ENCODE results near the gene ACOXL.

ACOXL gene

DNA sequence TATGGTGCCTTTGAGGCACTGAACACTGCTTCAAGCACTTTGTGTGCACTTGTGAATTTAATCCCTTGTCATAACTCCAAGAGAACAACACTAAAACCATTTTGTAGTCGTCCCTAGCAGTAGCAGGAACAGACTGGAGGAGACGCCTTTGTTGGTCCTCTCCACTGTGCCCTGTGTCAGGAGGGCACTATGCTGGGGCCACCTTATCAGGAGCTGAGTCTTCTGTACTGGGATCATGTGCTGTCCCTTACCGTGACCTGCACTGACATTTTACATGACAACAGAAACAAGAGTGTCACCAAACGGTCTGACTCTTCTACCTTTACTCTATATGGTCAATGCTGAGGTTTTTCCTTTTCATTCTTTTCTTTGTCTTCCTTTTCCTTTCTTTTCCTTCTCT is 62.0 kb downstream of the ACOXL start:
- no peak for DNase-seq (ENCODE audit: low read depth)

DNA sequence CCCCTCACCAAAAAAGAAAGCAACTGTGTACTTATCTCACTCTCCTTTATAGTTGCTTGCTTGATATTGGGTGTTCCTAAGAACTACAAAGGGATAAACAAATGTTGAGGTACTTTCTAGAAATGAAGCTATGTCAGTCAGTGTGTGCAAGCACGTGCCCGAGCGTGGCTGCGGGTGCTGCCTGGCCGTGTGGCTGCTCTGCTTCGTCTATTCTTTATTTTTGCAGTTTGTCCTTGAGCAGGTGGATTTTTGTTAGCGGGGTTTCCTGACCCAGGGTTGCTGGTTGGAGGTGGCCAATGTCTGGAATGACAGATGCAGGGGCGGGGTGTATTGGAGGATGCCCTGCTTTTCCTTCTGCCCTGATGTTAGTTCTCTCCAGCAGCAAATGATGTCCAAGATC is 62.6 kb downstream of the ACOXL start:
- DNase-seq (ENCODE audit: low read depth), result no peak

DNA sequence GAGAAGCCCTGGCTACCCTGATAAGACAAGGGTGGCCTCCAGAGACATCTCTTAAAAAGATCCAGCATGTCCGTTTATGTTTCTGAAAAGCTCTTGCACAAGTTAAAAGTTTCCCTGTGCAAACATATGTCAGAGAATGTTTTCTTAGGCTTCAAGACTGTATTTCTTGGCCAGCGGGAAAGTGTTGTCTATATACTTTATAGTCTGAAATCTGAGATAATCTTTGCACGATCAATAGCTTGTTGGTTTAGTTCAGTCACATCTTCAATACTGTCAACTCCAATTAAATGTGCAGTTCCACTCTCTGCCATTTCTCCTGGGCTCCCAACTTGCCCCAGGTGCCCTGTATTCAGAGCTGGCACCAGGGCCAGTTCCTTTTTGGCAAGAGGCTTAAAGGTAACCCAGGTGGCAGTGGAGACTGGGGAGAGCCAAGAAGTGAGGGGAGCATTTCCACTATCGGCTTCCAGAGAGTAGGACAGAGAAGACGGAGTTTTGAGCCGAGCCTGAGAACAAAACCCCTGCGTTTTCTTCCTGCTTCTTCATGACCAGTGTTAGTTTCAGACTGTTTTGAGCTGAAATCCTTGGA is 64.4 kb downstream of the ACOXL start:
- DNase-seq (ENCODE audit: low read depth), result no peak

DNA sequence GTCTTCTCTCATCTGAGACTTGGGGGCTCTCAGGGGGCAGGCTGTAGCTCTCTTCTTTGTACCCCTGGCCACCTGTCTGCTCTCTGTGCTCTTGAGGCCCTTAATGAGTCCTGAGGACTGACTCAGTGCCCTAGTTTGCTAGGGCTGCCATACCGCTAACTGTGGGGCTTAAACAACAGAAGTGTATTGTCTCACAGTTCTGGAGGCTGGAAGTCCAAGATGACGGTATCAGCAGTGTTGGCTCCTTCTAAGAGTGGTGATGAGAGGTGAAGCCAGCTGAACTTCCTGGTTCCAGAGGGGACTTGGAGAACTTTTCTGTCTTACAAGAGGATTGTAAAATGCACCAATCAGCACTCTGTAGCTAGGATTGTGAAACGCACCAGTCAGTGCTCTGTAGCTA is 67.0 kb downstream of the ACOXL start:
- DNase-seq (ENCODE audit: low read depth), result no peak

DNA sequence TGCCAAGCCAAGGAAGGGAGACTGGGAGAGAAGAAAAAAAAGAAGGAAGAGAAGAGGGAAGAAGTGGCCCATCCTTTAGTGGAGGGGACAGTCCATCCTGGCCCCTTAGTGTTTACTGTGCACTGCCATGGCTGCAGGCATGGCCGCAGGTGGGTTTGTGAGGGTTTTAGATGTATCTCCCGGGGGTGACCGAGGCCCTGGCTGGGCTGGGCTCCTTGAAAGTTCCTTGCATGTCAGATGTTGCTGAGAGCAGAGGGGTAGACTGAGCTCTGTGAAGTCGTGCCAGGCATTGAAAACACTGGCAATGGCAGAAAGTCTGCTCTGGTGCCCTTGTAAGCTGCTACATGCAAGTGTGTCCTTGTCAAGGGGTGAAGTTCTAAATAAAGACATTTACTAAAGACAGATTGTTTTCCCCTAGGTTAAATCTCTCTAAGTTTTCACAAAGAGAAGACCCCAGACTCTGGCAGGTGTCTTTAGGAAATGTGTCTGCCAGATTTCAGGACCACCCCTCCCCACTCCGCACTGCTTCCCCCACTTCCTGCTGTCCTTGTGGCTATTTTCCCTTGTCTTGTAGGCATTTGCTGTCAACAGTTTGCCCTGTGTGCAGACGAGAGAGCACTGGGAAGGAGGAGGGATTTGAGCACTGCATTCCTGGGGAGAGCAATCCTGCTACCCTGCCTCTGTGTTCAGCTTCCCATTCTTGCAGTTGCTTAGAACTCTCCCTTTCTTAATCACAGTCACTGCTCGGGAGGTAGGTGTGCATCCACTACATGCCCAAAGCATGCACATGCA is 68.4 kb downstream of the ACOXL start:
- no peak for DNase-seq (ENCODE audit: low read depth)

DNA sequence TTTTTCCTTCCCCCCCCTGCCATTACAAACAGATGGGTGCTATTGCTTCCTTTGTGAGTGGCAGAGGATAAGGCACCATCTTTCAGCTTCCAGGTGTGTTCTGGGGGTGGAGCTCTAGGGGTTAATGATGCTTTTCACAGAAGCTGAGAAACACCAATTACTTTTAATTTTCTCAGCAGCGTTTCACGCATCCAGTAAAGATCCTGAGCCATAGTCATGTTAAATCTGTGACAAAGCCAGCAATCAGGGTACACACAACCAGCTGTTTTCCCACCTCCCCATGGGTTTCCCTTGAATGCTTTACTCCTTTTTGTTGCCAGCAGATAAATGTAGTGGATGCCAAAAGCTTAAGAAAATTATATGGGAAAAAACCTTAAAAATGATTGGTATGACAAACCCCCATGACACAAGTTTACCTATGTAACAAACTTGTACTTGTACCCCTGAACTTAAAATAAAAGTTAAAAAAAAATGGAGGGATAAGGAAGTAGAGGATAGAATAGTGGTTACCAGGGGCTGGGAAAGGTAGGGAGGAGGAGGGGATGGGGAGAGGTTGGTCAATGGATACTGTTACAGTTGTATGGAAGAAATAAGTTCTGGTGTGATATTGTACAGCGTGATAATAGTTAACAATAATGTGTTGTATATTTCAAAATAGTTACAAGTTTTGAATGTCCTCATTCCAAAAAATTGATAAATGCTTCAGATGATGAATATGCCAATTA is 70.0 kb downstream of the ACOXL start:
- DNase-seq (ENCODE audit: low read depth), result no peak

DNA sequence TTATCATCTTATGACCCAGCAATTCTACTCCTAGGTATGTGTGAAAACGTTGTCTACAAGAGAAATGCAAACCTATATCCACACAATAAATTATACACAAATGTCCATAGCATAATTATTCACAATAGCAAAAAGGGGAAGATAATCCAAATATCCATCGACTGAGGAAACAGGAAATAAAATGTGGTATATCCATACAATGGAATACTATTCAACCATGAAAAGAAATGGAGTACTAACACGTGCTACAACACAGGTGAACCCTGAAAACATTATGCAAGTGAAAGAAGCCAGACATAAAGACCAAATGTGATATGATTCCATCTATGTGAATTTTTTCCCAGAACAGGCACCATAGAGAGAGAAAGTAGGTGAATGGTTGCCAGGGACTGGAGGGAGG is 72.1 kb downstream of the ACOXL start:
- no peak for DNase-seq (ENCODE audit: low read depth)

DNA sequence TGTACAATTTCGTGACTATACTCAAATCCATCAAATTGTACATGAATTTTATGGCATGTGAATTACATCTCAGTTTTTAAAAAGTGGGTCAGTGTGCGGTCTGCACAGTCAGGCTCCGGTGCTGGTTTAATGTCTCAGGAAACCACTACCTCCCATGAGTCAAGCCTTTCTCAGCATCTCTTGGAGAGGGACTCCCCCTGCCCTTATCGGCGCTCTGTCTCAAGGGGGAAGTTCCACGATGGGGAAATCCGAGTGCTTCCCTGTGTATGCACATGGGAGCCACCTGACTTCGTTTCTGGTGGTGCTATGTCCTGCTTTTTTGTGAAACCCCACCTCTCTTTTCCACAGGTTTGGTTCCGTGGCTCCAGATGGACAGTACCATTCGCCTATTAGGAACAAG is 72.5 kb downstream of the ACOXL start:
- DNase-seq (ENCODE audit: low read depth), result no peak

DNA sequence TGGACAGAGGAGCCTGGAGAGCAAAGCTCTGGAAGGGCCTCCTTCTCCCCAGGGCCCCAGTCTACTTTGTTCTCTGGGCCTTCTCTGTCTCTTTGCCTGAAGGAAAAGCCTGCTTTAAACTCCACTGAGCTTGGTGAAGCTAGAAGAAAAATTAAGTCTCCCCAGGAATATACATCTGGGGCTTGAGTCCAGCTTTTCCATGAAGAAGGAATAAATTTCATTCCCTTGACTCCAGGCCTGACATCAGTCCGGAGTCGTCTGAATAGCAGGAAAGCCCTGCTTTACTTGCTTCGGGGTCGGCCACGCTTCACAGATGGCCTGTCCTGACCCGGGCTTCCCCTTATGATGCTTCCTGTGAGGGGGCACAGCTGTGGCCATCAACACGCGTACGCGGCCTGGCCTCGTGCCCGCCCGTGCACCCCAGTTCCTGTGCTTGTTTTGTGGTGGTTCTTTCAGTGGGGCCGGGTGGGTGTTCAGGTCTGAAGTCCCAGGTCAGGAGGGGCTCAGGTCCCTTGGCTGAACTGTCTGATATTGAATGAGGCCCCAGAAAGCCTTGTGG is 73.6 kb downstream of the ACOXL start:
- no peak for DNase-seq (ENCODE audit: low read depth)

DNA sequence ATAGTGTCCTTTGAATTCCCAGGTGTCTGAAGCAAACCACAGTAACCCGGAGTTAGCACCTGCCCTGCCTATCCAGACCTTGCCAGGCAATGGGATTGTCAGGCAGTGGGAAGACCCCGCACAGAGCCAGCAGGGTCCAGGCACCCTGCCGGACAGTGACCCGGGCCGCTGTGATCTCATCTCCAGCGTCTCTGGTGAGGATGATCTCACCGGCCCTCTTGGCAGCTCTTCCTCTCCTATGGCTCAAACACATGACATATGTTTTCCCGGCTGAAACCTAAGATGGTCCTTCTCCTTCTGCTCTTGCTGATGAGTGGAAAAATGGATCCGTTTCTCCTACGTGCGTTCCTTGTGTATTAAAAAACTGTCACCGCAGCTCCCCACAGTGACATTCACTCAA is 75.1 kb downstream of the ACOXL start:
- DNase-seq (ENCODE audit: low read depth), result no peak

DNA sequence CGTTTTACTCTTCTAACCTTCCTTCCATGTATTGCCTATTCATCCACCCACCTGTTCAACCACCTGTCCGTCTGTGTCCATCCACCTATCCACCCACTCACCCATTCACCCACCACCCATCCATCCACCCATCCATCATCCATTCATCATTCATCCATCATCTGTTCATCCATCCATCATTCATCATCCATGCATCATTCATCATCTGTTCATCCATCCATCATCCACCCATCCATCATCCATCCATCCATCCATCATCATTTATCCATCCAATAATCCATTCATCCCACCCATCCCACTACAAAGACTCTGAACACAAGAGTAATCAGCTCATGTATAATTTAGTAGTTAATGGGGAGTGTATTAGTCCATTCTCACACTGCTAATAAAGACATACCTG is 78.0 kb downstream of the ACOXL start:
- no peak for DNase-seq (ENCODE audit: low read depth)

DNA sequence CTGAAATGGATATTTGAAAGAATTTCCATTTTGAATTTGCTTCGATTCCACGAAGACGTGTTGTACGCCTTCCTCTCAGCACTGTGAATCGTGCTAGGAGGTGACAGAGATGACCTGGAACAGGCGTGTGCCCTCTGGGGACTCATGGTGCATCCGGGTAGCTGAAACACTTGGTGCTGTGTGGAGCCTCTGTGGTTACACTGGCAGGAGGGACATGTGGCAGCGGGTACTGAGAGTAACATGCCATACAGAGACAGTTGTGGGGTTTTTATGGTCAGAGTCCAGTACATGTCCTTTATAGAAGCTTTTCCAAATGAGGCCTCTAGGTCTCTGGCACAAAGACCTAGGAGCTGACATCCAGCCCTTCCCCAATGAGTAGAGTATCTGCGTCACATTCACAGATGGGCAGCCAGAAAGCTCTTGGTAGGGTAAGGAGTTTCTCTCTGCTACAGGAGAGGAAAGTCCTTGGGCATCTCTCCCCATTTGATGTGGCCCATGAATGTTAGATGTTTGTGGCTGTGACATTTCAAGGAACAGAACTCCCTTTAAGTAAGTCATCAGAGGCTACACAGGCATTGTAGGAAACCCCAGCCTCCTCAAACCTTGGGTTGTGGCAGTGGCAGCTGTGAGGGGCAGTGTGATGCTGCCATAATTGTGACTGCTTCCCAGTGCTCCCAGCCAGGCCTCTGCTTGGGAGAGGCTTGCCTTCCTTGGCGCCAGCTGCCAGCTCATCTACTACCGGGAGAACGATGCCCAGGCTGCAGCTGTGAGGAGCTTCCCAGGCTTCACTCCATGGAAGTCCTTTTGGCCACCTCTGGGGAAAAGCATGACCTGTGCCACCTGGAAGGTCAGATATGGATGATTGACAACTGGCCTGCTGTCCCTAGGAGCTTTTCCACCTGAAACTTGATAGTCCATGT is 80.6 kb downstream of the ACOXL start:
- DNase-seq (ENCODE audit: low read depth), result no peak

DNA sequence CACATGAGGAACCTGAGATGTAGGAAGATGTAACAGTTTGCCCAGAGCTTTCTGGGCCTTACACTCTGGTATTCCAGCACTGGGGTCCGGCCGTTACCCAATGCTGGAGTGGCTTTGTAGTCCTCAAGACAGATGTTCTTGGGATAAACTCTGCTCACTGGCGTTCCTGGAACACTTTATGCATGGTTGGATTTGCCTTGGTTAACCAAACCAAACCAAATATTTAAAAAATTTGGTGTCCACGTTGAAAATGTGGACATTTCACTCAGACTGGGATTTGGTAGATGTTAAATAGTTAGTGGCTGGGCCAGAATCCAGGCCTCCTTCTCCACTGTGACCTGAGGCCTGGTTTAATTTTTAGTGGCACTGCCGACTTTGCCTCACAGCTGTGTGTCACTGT is 81.5 kb downstream of the ACOXL start:
- no peak for DNase-seq (ENCODE audit: low read depth)

DNA sequence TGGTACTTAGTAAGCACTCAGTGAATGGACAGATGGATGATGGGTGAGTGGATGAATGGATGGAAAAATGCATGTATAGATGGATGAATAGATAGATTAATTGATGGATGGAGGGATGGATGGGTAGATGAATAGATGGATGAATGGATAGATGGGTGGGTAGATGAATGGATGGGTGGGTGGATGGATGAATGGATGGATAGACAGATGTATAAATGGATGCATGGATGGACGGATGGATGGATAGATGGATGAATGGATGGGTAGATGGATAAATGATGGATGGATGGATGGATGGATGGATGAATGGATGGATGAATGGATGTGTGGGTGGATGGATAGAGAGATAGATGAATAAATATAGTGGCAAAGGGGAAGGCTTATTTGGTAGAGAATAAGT is 83.6 kb downstream of the ACOXL start:
- no peak for DNase-seq (ENCODE audit: low read depth)

DNA sequence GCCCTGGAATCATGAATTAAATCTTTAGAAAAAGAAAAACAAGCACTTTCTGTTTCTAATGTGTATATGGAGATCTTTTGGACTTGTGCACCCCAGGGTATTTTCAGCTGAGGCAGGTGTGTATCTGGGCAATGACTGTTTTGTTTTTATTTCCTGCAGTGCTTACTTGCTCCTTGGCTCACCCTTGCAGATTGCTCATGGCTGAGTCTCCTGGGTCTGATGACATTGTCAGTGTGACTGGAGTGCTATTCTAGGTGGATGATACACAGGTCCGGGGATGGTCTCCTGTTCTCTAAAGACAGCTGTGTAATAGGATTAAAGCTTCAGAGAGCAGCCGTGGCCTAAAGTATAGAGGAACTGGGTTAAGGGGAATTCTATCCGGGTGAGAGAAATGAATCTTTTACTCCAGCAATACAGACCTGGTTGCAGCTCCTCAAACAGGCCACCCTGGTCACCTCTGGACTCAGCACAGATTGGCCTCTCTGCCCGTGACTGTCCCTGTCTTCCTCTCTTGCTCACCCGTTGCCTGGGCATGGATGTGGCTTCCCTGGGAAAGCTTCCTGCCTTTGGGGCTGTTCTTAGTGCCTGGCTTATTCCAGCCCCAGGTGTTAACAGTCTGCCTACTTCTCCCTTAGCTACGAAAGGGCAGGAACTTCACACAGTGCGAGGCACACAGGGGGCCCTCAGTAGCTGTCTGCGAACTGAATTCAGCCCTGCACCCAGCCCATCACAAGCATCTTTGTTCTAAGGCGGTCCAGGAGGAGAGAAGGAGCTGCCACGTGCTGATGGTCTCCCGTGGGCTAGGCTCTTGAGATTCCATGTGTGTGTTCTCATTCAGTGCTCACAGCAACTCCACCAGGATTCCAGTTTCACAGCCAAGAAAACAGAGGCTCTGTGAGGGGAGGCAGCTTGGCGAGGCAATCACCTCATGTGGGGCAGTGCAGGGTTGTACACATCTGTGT is 84.3 kb downstream of the ACOXL start:
- DNase-seq (ENCODE audit: low read depth), result no peak

DNA sequence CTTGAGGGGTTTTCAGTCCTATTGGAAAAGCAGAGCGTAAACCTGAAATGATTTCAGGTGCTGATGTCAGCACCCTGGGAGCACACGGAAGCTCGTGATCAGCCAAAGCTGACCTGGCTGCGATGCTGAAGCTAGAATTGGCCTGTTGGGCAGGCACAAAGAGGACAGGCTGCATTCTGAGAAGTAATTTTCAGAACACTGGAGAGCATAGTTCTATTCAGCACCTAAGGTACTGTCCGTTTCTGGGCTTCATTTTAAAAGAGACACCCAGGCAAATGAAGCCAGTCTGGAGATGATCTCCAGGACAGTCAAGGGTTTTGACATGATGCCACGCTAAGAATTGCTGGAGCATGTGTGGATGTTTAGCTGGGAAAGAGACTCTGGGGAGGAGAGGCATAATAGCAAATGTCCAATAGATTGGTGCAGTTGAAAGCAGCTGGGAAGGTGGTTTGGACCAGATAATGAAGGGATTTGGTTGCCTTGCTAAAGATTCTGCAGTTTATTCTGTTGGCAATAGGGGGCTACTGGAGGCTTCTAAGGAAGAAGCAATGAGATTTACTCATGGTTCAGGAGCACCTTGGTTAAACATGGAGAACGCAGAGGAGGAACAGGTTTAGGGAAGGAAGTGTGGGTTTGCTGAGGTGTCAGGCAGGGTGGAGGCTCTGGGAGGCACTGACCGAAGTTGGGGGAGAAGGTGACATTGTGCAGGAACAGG is 86.6 kb downstream of the ACOXL start:
- DNase-seq (ENCODE audit: low read depth), result no peak

DNA sequence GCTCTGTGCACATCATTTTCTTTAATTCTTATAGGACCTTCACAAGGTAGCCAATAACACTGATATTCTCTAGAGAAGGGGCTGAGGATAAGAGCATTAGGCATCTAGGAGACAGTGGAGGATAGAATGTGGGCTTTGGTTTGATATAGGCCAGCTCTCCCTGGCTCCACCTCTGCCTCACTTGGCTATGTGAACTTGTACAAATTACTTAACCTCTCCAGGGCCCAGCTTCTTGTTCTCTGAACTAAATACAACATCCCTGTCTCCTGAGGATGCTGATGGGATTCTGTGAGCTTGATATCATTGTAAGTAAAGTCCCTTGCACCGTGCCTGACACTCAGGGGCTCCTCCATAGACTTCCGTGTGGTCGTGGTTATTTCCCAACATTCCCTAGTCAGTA is 87.3 kb downstream of the ACOXL start:
- DNase-seq (ENCODE audit: low read depth), result no peak

DNA sequence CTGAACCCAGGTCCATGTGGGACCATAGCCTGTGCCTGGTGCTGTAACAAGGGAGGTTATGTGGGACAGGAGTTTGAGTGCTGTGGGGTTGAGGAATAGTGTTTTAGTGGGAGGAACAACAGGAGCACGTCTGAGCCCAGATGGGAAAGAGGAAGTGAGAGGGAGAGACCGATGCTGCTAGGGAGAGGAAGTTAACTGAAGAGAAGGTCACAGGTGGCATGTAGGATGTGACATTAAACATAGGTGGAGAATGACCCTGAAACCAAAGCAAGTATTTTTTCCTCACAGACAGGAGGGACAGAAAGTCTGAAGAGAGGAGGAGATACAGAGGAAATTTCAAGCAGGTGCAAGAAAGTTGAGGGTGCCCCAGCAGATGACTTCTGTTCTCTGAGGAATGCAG is 87.8 kb downstream of the ACOXL start:
- DNase-seq (ENCODE audit: low read depth), result no peak

DNA sequence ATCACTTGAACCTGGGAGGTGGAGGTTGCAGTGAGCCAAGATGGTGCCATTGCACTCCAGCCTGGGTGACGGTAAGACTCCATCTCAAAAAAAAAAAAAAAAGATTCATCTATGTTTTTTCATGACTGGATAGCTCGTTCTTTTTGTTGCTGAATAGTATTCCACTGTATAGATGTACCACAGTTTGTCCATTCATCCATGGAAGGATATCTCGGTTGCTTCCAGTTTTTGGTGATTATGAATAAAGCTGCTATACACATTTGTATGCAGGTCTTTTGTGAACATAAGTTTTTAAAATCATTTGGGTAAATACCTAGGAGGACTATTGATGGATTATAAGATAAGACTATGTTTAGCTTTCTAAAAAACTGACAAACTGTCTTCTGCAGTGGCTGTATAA is 90.8 kb downstream of the ACOXL start:
- no peak for DNase-seq (ENCODE audit: low read depth)

DNA sequence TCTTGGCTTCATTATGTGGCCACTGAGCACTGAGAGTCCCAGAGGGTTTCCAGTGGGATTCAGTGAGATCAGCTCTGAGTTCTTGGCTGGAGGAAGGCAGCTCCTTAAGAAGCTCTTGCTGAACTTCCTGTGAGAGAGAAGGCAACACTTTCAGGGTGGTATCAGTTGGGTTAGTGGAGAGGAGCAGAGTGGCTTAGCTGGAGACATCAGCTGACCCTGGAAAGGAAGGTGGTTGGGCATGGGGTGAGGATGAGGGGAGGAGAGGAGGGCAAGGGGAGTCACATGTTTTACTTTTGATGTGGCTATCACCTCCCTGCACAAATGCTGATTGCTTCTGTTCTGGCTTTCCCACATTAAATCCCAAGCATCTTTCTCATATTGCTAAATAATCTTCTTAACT is 95.1 kb downstream of the ACOXL start:
- no peak for DNase-seq (ENCODE audit: low read depth)
